Forelimb muscle (tissue), 1 donor: Measurements from ENCODE around the gene JAKMIP1. TPM values are rescaled to one million over a fixed set of nuclear protein-coding genes. Genes with fewer than 3 reads are reported as not detected.

ENCODE experiments used
- DNase-seq: peaks from one replicate; pipeline ENCODE4 v3.0.0-alpha.2; 2013; ENCODE audit warnings: low read depth
- polyA plus RNA-seq: library from polyadenylated mRNA; unstranded; fragments of 120-200 nt; gene quantifications from one replicate; pipeline ENCODE4 v1.2.1, GENCODE V29; 2013; ENCODE audit not compliant: insufficient read length

JAKMIP1 gene
- polyA plus RNA-seq, 1 donor: not detected

- DNase-seq: no peak
These were observed 19.3 kb downstream of the JAKMIP1 start for GRCh38 chr4:6180841-6181631.

- DNase-seq: no peak
These were observed 21.0 kb downstream of the JAKMIP1 start for GRCh38 chr4:6179362-6179761.

GRCh38 chr4:6178757-6179156 lies 21.6 kb downstream of the JAKMIP1 start:
- no peak for DNase-seq

- no peak for DNase-seq
These were observed 22.7 kb downstream of the JAKMIP1 start for GRCh38 chr4:6177587-6178197.

GRCh38 chr4:6175426-6175825 lies 24.9 kb downstream of the JAKMIP1 start:
- DNase-seq: no peak

- no peak for DNase-seq
These were observed 27.5 kb downstream of the JAKMIP1 start for GRCh38 chr4:6172927-6173200.

- DNase-seq: no peak
These were observed 28.0 kb downstream of the JAKMIP1 start for GRCh38 chr4:6172093-6172926.

GRCh38 chr4:6169239-6169638 lies 31.1 kb downstream of the JAKMIP1 start:
- no peak for DNase-seq

GRCh38 chr4:6165766-6166165 lies 34.6 kb downstream of the JAKMIP1 start:
- no peak for DNase-seq

- DNase-seq: no peak
These were observed 37.5 kb downstream of the JAKMIP1 start for GRCh38 chr4:6162885-6163284.

- no peak for DNase-seq
These were observed 38.4 kb downstream of the JAKMIP1 start for GRCh38 chr4:6161921-6162464.

GRCh38 chr4:6160536-6160935 lies 39.8 kb downstream of the JAKMIP1 start:
- DNase-seq: no peak

GRCh38 chr4:6157926-6158325 lies 42.4 kb downstream of the JAKMIP1 start:
- DNase-seq: no peak

- DNase-seq: no peak
These were observed 44.2 kb downstream of the JAKMIP1 start for GRCh38 chr4:6155996-6156750.

- no peak for DNase-seq
These were observed 45.5 kb downstream of the JAKMIP1 start for GRCh38 chr4:6154875-6155274.

GRCh38 chr4:6153874-6154273 lies 46.5 kb downstream of the JAKMIP1 start:
- no peak for DNase-seq

- DNase-seq: no peak
These were observed 47.3 kb downstream of the JAKMIP1 start for GRCh38 chr4:6152869-6153705.

GRCh38 chr4:6150046-6150735 lies 50.2 kb downstream of the JAKMIP1 start:
- no peak for DNase-seq

- DNase-seq: no peak
These were observed 51.7 kb downstream of the JAKMIP1 start for GRCh38 chr4:6148506-6149205.

GRCh38 chr4:6147441-6147840 lies 52.9 kb downstream of the JAKMIP1 start:
- DNase-seq: no peak
